ENCODE measurements around the gene ATP8B2.

ATP8B2 gene

DNA sequence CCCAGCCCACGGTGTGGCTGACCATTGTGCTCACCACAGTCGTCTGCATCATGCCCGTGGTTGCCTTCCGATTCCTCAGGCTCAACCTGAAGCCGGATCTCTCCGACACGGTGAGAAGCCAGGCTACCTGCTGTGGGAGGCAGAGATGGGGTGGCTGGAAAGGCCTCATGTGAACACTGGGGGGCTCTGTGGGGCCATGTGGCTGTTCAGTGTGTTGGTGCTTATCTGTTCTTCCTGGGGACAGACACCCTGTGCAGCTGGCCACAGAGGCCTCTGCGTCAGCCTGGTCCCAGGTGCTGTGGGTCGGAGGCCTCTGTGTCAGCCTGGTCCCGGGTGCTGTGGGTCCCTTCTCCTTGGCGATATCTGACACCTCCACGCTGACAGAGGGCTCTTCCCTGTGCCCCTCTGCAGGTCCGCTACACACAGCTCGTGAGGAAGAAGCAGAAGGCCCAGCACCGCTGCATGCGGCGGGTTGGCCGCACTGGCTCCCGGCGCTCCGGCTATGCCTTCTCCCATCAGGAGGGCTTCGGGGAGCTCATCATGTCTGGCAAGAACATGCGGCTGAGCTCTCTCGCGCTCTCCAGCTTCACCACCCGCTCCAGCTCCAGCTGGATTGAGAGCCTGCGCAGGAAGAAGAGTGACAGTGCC is 23.2 kb downstream of the ATP8B2 start:
- no peak overlapping the region for H3K4me3 ChIP-seq (ENCODE audit: low read length in 2 of 2)
- no peaks in the 10 kb centered on the region for H3K9me3 ChIP-seq (ENCODE audit: control insufficient read depth in 2 of 2, low read length in 2 of 2)
- peaks cover 42 to 50% of the 10 kb centered on the region in 2 donors for H3K36me3 ChIP-seq (ENCODE audit: control insufficient read depth in 2 of 2, insufficient read depth in 2 of 2, low read length in 2 of 2)
- H3K4me1 ChIP-seq (ENCODE audit: control insufficient read depth, insufficient read depth, low read length) = peaks cover 23% of the 10 kb centered on the region
- no peaks in the 10 kb centered on the region for H3K27me3 ChIP-seq (ENCODE audit: control insufficient read depth in 1 of 2, insufficient read depth in 2 of 2, low read length in 2 of 2)
- no peak overlapping the region for H3K27ac ChIP-seq (ENCODE audit: low read length)
- H3K9ac ChIP-seq (ENCODE audit: low read length in 2 of 2) = no peak overlapping the region

DNA sequence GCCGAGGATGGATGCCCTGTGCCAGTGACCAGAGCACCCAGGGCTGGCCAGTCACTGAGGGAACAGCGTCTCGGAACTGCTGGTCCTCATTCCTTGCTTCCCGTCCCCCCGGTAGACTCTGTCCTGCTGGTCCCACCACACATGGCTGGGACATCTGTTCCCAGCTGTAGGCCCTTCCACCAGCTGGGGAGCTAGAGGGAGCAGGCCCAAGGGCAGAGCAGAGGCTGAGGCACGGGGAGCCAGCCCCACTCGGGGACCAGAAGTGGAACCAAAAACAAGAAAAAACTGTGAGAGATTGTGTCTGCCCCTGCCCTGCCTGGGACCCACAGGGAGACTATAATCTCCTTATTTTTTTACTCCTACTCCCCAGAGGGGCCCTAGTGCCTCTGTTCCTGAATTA is 23.8 kb downstream of the ATP8B2 start:
- Histone ChIP-seq H3K4me3 (ENCODE audit: low read length in 2 of 2) (no peak overlapping the region), H3K4me1 (ENCODE audit: control insufficient read depth, insufficient read depth, low read length) (peaks cover 27% of the 10 kb centered on the region), H3K36me3 (ENCODE audit: control insufficient read depth in 2 of 2, insufficient read depth in 2 of 2, low read length in 2 of 2) (peaks cover 36 to 44% of the 10 kb centered on the region in 2 donors), H3K27ac (ENCODE audit: low read length) (no peak overlapping the region), H3K27me3 (ENCODE audit: control insufficient read depth in 1 of 2, insufficient read depth in 2 of 2, low read length in 2 of 2) (no peaks in the 10 kb centered on the region), H3K9me3 (ENCODE audit: control insufficient read depth in 2 of 2, low read length in 2 of 2) (no peaks in the 10 kb centered on the region), H3K9ac (ENCODE audit: low read length in 2 of 2) (no peak overlapping the region)

DNA sequence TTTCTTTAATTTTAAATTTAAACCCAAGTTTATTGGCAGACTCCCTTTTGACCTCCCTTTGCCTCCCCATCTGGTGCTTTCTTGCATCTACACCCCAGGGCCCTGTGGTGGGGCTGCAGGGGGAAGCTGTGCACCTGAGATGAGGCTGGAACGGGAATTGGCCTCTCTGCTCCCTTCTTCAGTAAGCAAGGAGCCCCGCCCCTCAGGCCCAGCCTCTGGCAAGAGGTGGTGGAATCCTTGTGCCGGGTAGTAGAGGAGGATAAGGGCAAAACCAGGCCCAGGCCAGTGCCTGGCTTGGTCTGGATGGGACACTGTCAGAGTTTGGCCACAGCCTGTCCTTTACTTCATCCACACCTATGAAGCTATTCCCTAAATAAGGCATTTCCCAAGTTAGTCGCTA is 25.1 kb downstream of the ATP8B2 start:
- no peak overlapping the region for H3K27ac ChIP-seq (ENCODE audit: low read length)

DNA sequence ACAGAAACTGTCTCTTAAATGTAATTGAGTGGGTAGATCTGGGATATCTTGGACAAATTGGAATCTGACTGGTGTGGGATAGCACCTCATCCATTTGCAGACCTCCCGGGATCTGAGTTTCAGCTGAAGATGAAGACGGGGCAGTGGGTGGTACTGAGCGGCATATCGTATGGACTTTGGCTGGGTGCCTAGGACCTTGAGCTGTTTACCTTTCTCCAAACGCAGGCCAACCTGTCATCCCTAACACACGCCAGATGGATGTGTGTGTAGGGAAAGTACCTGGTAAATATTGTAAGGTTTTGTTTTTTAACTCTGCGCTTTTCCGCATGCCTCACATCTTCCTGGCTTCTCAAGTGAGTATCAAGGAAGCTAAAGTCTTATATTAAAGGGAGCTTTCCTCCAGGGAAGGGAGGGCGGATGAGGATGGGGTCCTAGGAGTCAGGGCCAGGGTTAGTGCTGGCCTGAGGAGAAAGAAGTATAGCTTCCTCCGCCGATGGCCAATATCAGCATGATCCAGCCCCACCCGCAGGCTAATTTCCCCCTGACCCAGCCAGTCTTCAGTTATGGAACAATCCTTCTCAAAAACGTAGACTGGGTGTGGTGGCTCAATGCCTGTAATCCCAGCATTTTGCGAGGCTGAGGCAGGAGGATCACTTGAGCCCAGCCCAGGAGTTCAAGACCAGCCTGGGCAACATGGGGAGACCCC is 26.2 kb downstream of the ATP8B2 start:
- Histone ChIP-seq H3K9me3 (ENCODE audit: control insufficient read depth in 2 of 2, low read length in 2 of 2) (no peaks in the 10 kb centered on the region), H3K4me3 (ENCODE audit: low read length in 2 of 2) (no peak overlapping the region), H3K27me3 (ENCODE audit: control insufficient read depth in 1 of 2, insufficient read depth in 2 of 2, low read length in 2 of 2) (no peaks in the 10 kb centered on the region), H3K36me3 (ENCODE audit: control insufficient read depth in 2 of 2, insufficient read depth in 2 of 2, low read length in 2 of 2) (peaks cover 12 to 21% of the 10 kb centered on the region in 2 donors), H3K27ac (ENCODE audit: low read length) (peak overlapping the region; percentile 11), H3K9ac (ENCODE audit: low read length in 2 of 2) (peak overlapping the region; percentile 22 to 42), H3K4me1 (ENCODE audit: control insufficient read depth, insufficient read depth, low read length) (peaks cover 29% of the 10 kb centered on the region)

More for the DNA sequence above, 25.1 kb downstream of the ATP8B2 start:
- Histone ChIP-seq H3K4me1 (ENCODE audit: control insufficient read depth, insufficient read depth, low read length) (peaks cover 27% of the 10 kb centered on the region), H3K27me3 (ENCODE audit: control insufficient read depth in 1 of 2, insufficient read depth in 2 of 2, low read length in 2 of 2) (no peaks in the 10 kb centered on the region), H3K9me3 (ENCODE audit: control insufficient read depth in 2 of 2, low read length in 2 of 2) (no peaks in the 10 kb centered on the region), H3K36me3 (ENCODE audit: control insufficient read depth in 2 of 2, insufficient read depth in 2 of 2, low read length in 2 of 2) (peaks cover 24 to 32% of the 10 kb centered on the region in 2 donors), H3K9ac (ENCODE audit: low read length in 2 of 2) (no peak overlapping the region), H3K4me3 (ENCODE audit: low read length in 2 of 2) (no peak overlapping the region)

DNA sequence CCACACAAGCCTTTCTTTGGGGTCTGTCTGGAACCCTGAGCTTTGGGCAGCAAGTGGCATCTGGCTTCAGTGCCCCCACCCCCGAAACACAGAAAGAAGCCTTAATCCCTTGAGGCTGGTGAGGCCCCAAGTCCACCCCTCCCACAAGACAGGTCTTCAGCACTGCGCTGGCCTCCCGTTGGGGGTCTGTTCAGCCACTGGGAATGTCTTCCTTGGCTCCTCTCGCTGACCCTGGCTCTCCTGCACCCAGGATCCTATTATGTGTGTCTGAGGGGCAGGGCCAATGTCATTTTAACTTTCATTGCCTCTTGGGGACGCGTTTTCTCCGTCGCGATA is 26.9 kb downstream of the ATP8B2 start:
- peak overlapping the region; percentile 55 to 67 for H3K9ac ChIP-seq (ENCODE audit: low read length in 2 of 2)
- peaks cover 29% of the 10 kb centered on the region for H3K4me1 ChIP-seq (ENCODE audit: control insufficient read depth, insufficient read depth, low read length)
- H3K36me3 ChIP-seq (ENCODE audit: control insufficient read depth in 2 of 2, insufficient read depth in 2 of 2, low read length in 2 of 2) = peaks cover 8 to 18% of the 10 kb centered on the region in 2 donors
- peak overlapping the region; percentile 78 to 88 for H3K4me3 ChIP-seq (ENCODE audit: low read length in 2 of 2)
- no peak overlapping the region for H3K27ac ChIP-seq (ENCODE audit: low read length)
- no peaks in the 10 kb centered on the region for H3K9me3 ChIP-seq (ENCODE audit: control insufficient read depth in 2 of 2, low read length in 2 of 2)
- H3K27me3 ChIP-seq (ENCODE audit: control insufficient read depth in 1 of 2, insufficient read depth in 2 of 2, low read length in 2 of 2) = no peaks in the 10 kb centered on the region

DNA sequence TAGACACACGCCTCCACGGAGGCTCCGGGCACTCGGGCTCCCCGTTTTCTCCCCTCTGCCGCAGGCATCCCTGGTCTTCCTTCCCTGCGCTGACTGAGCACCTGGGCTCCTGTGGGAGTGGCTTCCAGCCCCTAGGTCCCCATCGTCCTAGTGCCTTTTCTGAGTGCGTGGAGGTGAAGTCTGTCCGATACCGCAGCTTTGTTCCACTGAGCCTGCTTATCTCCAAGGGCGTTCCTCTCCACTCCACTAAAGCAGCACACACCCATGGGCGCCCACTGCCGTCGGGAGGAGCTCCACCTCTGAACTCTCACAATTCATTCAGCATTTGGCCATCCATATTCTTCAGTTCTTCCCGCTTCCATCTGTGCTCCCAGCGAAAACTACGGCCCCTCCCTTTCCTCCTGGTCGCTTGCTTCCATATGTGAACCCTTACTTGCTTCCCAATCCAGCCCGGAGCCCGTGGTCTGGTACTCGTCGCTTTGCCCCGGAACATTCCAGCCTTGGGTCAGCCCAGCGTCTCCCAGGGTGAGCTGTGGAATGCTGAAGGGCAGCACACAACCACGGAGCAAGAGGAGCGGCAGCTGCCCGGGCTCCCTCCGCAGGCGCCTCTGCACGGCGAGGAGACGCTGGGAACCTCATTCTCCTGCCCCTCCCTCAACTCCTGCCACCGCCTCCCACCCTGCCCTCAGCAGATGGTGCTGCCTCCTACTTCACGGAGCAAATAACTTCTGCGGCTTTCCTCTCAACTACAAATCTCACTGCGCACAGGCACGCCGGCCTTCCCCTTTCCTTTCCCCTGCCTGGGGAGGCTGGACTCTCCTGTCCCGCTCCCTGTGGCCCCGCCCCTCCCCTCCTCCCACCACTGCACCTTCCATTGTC is 27.5 kb downstream of the ATP8B2 start:
- Histone ChIP-seq H3K27me3 (ENCODE audit: control insufficient read depth in 1 of 2, insufficient read depth in 2 of 2, low read length in 2 of 2) (no peaks in the 10 kb centered on the region), H3K4me3 (ENCODE audit: low read length in 2 of 2) (peak overlapping the region; percentile 78 to 88), H3K36me3 (ENCODE audit: control insufficient read depth in 2 of 2, insufficient read depth in 2 of 2, low read length in 2 of 2) (peaks cover 8 to 16% of the 10 kb centered on the region in 2 donors), H3K9ac (ENCODE audit: low read length in 2 of 2) (peak overlapping the region; percentile 55 to 67), H3K4me1 (ENCODE audit: control insufficient read depth, insufficient read depth, low read length) (peaks cover 29% of the 10 kb centered on the region), H3K9me3 (ENCODE audit: control insufficient read depth in 2 of 2, low read length in 2 of 2) (no peaks in the 10 kb centered on the region), H3K27ac (ENCODE audit: low read length) (no peak overlapping the region)

DNA sequence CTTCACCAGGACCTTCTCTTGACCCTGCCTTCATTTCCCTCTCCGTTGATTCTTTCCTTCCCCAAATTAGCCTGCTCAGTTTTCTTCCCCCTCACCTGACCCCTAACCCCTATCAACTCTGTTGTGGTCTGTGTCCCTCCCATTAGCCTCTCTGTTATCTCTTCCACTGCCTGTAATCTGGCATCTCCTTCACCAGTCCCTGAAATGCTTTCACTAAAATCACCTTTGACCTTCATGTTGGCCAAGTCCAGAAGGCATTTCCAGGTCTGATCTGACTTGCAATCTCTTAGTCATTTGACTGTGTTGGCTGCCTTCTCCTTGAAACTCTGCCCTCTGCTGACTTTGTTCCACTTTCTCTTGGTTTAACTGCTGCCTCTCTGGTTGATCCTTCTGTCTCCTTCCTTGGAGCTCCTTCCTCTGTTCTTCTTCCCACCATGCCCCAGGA is 28.2 kb downstream of the ATP8B2 start:
- H3K4me3 ChIP-seq (ENCODE audit: low read length in 2 of 2) = peak overlapping the region; percentile 78 to 88
- no peaks in the 10 kb centered on the region for H3K9me3 ChIP-seq (ENCODE audit: control insufficient read depth in 2 of 2, low read length in 2 of 2)
- no peak overlapping the region for H3K27ac ChIP-seq (ENCODE audit: low read length)
- peaks cover 2 to 12% of the 10 kb centered on the region in 2 donors for H3K36me3 ChIP-seq (ENCODE audit: control insufficient read depth in 2 of 2, insufficient read depth in 2 of 2, low read length in 2 of 2)
- H3K27me3 ChIP-seq (ENCODE audit: control insufficient read depth in 1 of 2, insufficient read depth in 2 of 2, low read length in 2 of 2) = no peaks in the 10 kb centered on the region
- H3K4me1 ChIP-seq (ENCODE audit: control insufficient read depth, insufficient read depth, low read length) = peaks cover 29% of the 10 kb centered on the region
- no peak overlapping the region for H3K9ac ChIP-seq (ENCODE audit: low read length in 2 of 2)

DNA sequence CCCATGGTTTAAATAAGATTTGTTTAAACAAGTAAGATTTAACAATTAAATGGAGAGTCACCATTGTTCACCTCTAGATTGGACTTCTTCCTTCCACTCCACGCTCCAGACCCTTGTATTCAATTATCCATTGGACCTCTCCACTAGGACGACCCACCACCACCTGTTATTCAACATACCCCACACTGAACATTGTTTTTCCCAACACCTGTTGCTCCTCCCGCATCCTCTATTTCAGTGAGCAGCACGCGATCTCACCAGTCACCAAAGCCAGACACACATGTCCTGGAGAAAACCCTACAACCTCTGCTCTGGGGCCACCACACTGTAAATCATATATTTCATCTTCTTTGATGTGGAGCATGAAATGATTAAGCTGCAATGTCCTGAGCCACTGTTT is 28.6 kb downstream of the ATP8B2 start:
- Histone ChIP-seq H3K27ac (ENCODE audit: low read length) (no peak overlapping the region), H3K4me3 (ENCODE audit: low read length in 2 of 2) (no peak overlapping the region), H3K36me3 (ENCODE audit: control insufficient read depth in 2 of 2, insufficient read depth in 2 of 2, low read length in 2 of 2) (peaks cover 0 to 7% of the 10 kb centered on the region in 2 donors), H3K9ac (ENCODE audit: low read length in 2 of 2) (no peak overlapping the region), H3K27me3 (ENCODE audit: control insufficient read depth in 1 of 2, insufficient read depth in 2 of 2, low read length in 2 of 2) (no peaks in the 10 kb centered on the region), H3K4me1 (ENCODE audit: control insufficient read depth, insufficient read depth, low read length) (peaks cover 29% of the 10 kb centered on the region), H3K9me3 (ENCODE audit: control insufficient read depth in 2 of 2, low read length in 2 of 2) (no peaks in the 10 kb centered on the region)

DNA sequence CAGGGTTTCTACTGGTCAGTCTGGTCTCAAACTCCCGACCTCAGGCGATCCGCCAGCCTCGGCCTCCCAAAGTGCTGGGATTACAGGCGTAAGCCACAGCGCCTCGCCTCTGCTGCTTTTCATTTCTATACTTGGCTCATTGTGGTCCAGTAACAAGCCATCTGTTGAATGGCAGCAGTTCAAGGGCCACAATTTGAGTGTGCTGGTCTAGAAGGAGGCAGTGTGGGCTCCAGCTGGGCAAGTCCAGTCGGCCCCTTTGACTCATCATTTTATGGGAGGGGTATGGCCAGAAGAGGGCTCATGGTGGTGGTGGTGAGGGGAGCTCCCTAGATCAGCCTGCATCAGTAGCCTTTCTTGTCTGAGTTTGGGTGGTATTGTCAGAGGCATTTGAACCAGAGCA is 33.2 kb downstream of the ATP8B2 start:
- peaks cover 6% of the 10 kb centered on the region for H3K4me1 ChIP-seq (ENCODE audit: control insufficient read depth, insufficient read depth, low read length)
- H3K27ac ChIP-seq (ENCODE audit: low read length) = no peak overlapping the region
- no peaks in the 10 kb centered on the region for H3K9me3 ChIP-seq (ENCODE audit: control insufficient read depth in 2 of 2, low read length in 2 of 2)
- no peak overlapping the region for H3K9ac ChIP-seq (ENCODE audit: low read length in 2 of 2)
- H3K4me3 ChIP-seq (ENCODE audit: low read length in 2 of 2) = no peak overlapping the region
- H3K27me3 ChIP-seq (ENCODE audit: control insufficient read depth in 1 of 2, insufficient read depth in 2 of 2, low read length in 2 of 2) = no peaks in the 10 kb centered on the region
- no peaks in the 10 kb centered on the region for H3K36me3 ChIP-seq (ENCODE audit: control insufficient read depth in 2 of 2, insufficient read depth in 2 of 2, low read length in 2 of 2)

DNA sequence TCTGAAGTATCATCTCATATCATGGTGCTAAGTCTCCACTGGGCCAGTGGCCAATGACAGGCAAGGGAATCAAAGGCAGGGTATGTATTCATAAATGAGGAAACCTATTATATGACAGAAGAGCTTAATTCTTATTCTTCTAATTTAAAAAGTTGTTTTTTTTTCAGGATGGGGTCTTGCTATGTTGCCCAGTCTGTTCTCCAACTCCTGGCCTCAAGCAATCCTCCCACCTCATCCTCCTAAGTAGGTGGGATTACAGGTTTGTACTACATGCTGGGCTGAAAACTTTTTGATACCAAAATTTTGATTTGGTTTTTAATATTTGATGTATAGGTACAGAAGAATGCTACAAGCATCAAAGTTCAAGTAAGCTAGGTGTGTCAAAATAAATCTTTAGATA is 35.0 kb downstream of the ATP8B2 start:
- Histone ChIP-seq H3K9me3 (ENCODE audit: control insufficient read depth in 2 of 2, low read length in 2 of 2) (no peaks in the 10 kb centered on the region), H3K27me3 (ENCODE audit: control insufficient read depth in 1 of 2, insufficient read depth in 2 of 2, low read length in 2 of 2) (no peaks in the 10 kb centered on the region), H3K9ac (ENCODE audit: low read length in 2 of 2) (no peak overlapping the region), H3K36me3 (ENCODE audit: control insufficient read depth in 2 of 2, insufficient read depth in 2 of 2, low read length in 2 of 2) (no peaks in the 10 kb centered on the region), H3K4me3 (ENCODE audit: low read length in 2 of 2) (no peak overlapping the region), H3K27ac (ENCODE audit: low read length) (no peak overlapping the region), H3K4me1 (ENCODE audit: control insufficient read depth, insufficient read depth, low read length) (peaks cover 2% of the 10 kb centered on the region)

Data from stomach smooth muscle (tissue), 2 donors.